Measurements from ENCODE around the gene ADAM10. TPM values are rescaled to one million over a fixed set of nuclear protein-coding genes. Genes with fewer than 3 reads are reported as not detected.

Gene ADAM10
- polyA plus RNA-seq, 1 of the 3 experiments (the other 2 are of a cell fraction): 83.5 TPM

GRCh38 chr15:58760385-58761009 is 11.0 kb upstream of the ADAM10 start:
- no peak overlapping the region for H3K4me2 ChIP-seq
- H3K9me3 ChIP-seq: 0 out of 2 replicates have a peak, but pooled peaks cover 3% of the 10 kb centered on the region
- DNase-seq: no peak
- WGBS (ENCODE audit: low lambda C conversion rate): 79% methylated on average over 7 of the region's 7 CpGs
- no peaks in the 10 kb centered on the region for H3K79me2 ChIP-seq (ENCODE audit: insufficient read depth)
- no peaks in the 10 kb centered on the region for H3K27me3 ChIP-seq (ENCODE audit: insufficient read depth)
- no peaks in the 10 kb centered on the region for H3F3A ChIP-seq (replicated peaks; ENCODE audit: insufficient read depth)
- H2AFZ ChIP-seq (ENCODE audit: low read depth): no peak overlapping the region
- no peak for TF ChIP-seq USF2 (IDR thresholded peaks at IDR 0.05; ENCODE audit: borderline replicate concordance, low read depth, low read length)
- TF ChIP-seq, protein P1, sequence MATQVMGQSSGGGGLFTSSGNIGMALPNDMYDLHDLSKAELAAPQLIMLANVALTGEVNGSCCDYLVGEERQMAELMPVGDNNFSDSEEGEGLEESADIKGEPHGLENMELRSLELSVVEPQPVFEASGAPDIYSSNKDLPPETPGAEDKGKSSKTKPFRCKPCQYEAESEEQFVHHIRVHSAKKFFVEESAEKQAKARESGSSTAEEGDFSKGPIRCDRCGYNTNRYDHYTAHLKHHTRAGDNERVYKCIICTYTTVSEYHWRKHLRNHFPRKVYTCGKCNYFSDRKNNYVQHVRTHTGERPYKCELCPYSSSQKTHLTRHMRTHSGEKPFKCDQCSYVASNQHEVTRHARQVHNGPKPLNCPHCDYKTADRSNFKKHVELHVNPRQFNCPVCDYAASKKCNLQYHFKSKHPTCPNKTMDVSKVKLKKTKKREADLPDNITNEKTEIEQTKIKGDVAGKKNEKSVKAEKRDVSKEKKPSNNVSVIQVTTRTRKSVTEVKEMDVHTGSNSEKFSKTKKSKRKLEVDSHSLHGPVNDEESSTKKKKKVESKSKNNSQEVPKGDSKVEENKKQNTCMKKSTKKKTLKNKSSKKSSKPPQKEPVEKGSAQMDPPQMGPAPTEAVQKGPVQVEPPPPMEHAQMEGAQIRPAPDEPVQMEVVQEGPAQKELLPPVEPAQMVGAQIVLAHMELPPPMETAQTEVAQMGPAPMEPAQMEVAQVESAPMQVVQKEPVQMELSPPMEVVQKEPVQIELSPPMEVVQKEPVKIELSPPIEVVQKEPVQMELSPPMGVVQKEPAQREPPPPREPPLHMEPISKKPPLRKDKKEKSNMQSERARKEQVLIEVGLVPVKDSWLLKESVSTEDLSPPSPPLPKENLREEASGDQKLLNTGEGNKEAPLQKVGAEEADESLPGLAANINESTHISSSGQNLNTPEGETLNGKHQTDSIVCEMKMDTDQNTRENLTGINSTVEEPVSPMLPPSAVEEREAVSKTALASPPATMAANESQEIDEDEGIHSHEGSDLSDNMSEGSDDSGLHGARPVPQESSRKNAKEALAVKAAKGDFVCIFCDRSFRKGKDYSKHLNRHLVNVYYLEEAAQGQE (IDR thresholded peaks at IDR 0.05; ENCODE audit: low read depth, low read length): no peak
- TF ChIP-seq GABPA (IDR thresholded peaks at IDR 0.05; ENCODE audit: low read depth): no peak
- no peak for TF ChIP-seq IRF3 (IDR thresholded peaks at IDR 0.05; ENCODE audit: low read depth, low read length)
- TF ChIP-seq POLR2AphosphoS5 (IDR thresholded peaks at IDR 0.05; ENCODE audit: low read depth, low read length): no peak
- no peak for TF ChIP-seq ELF1 (IDR thresholded peaks at IDR 0.05)
- no peak for TF ChIP-seq TCF12 (IDR thresholded peaks at IDR 0.05)
- no peak for TF ChIP-seq CHD2 (IDR thresholded peaks at IDR 0.05; ENCODE audit: low read length, partially characterized antibody)
- TF ChIP-seq ZBTB33 (IDR thresholded peaks at IDR 0.05; ENCODE audit: borderline replicate concordance, low read depth): no peak
- TF ChIP-seq TEAD4 (IDR thresholded peaks at IDR 0.05; ENCODE audit: borderline replicate concordance, insufficient read depth): no peak
- no peak for TF ChIP-seq NFIC (IDR thresholded peaks at IDR 0.05; ENCODE audit: borderline replicate concordance)
- no peak for TF ChIP-seq FOSL2 (IDR thresholded peaks at IDR 0.05; ENCODE audit: borderline replicate concordance, low read depth)
- no peak for TF ChIP-seq CTCF (IDR thresholded peaks at IDR 0.05)
- H3K4me1 ChIP-seq (ENCODE audit: control insufficient read depth in 1 of 2, insufficient read depth in 2 of 2, low read depth in 1 of 2, low read length in 1 of 2): no peaks in the 10 kb centered on the region
- H3K9ac ChIP-seq: no peak overlapping the region
- H4K20me1 ChIP-seq (ENCODE audit: insufficient read depth): no peaks in the 10 kb centered on the region
- no peak overlapping the region for H3K27ac ChIP-seq (ENCODE audit: low read depth in 2 of 2, low read length in 1 of 2)
- H3K36me3 ChIP-seq (replicated peaks in 1 of 2; ENCODE audit: control insufficient read depth in 1 of 2, insufficient read depth in 2 of 2, low read length in 1 of 2): no peaks in the 10 kb centered on the region
- CTCF ChIA-PET: interaction anchor here (0.6 to 2.2 kb wide), 6 partner anchors 11 to 768 kb away, joined by 3 to 8 read pairs (median 4); partner anchors contain the start of gene MINDY2
- H3K9me2 ChIP-seq: no peaks in the 10 kb centered on the region
- H3K4me3 ChIP-seq (ENCODE audit: low read depth in 2 of 2, low read length in 1 of 2): no peak overlapping the region
- POLR2A ChIA-PET: interaction anchor here (0.6 kb wide), 1 partner anchor 170 kb away, joined by 5 read pairs; no protein-coding TSS in a partner anchor

All from SK-N-SH (cell line).